ENCODE measurements around the gene BTF3. TPM values are rescaled to one million over a fixed set of nuclear protein-coding genes. Genes with fewer than 3 reads are reported as not detected.

The BTF3 gene
- total RNA-seq, 1 donor from 2014 or later = 458 TPM

GRCh38 chr5:73534011-73534644 lies 35.9 kb downstream of the BTF3 start:
- Histone ChIP-seq H3K9me3 (ENCODE audit: control insufficient read depth in 3 of 3, low read length in 3 of 3) (peaks cover 0 to 2% (median 0%) of the 10 kb centered on the region in 3 donors), H3K27me3 (ENCODE audit: control insufficient read depth in 3 of 3, insufficient read depth in 3 of 3, low read length in 3 of 3) (peaks cover 0 to 7% (median 0%) of the 10 kb centered on the region in 3 donors), H3K27ac (ENCODE audit: low read depth, low read length) (no peak overlapping the region), H3K9ac (ENCODE audit: low read depth in 1 of 3, low read length in 3 of 3) (no peak overlapping the region), H3K4me3 (ENCODE audit: low read length in 3 of 3) (no peak overlapping the region), H3K36me3 (ENCODE audit: control insufficient read depth in 3 of 3, insufficient read depth in 3 of 3, low read length in 3 of 3) (no peaks in the 10 kb centered on the region), H3K4me1 (ENCODE audit: control insufficient read depth in 3 of 3, insufficient read depth in 3 of 3, low read length in 3 of 3) (no peaks in the 10 kb centered on the region)

GRCh38 chr5:73534971-73535370 lies 36.7 kb downstream of the BTF3 start:
- no peaks in the 10 kb centered on the region for H3K36me3 ChIP-seq (ENCODE audit: control insufficient read depth in 3 of 3, insufficient read depth in 3 of 3, low read length in 3 of 3)
- peaks cover 0 to 11% (median 0%) of the 10 kb centered on the region in 3 donors for H3K27me3 ChIP-seq (ENCODE audit: control insufficient read depth in 3 of 3, insufficient read depth in 3 of 3, low read length in 3 of 3)
- H3K4me1 ChIP-seq (ENCODE audit: control insufficient read depth in 3 of 3, insufficient read depth in 3 of 3, low read length in 3 of 3) = no peaks in the 10 kb centered on the region
- no peak overlapping the region for H3K4me3 ChIP-seq (ENCODE audit: low read length in 3 of 3)
- H3K9me3 ChIP-seq (ENCODE audit: control insufficient read depth in 3 of 3, low read length in 3 of 3) = peaks cover 0 to 2% (median 0%) of the 10 kb centered on the region in 3 donors
- no peak overlapping the region for H3K9ac ChIP-seq (ENCODE audit: low read depth in 1 of 3, low read length in 3 of 3)
- H3K27ac ChIP-seq (ENCODE audit: low read depth, low read length) = no peak overlapping the region

- Histone ChIP-seq H3K36me3 (ENCODE audit: control insufficient read depth in 3 of 3, insufficient read depth in 3 of 3, low read length in 3 of 3) (no peaks in the 10 kb centered on the region), H3K27ac (ENCODE audit: low read depth, low read length) (no peak overlapping the region), H3K9ac (ENCODE audit: low read depth in 1 of 3, low read length in 3 of 3) (no peak overlapping the region), H3K4me1 (ENCODE audit: control insufficient read depth in 3 of 3, insufficient read depth in 3 of 3, low read length in 3 of 3) (no peaks in the 10 kb centered on the region), H3K27me3 (ENCODE audit: control insufficient read depth in 3 of 3, insufficient read depth in 3 of 3, low read length in 3 of 3) (peaks cover 0 to 7% (median 4%) of the 10 kb centered on the region in 3 donors), H3K4me3 (ENCODE audit: low read length in 3 of 3) (no peak overlapping the region), H3K9me3 (ENCODE audit: control insufficient read depth in 3 of 3, low read length in 3 of 3) (peaks cover 0 to 2% (median 0%) of the 10 kb centered on the region in 3 donors)
Observed at GRCh38 chr5:73539730-73540129, 41.5 kb downstream of the BTF3 start.

DNA sequence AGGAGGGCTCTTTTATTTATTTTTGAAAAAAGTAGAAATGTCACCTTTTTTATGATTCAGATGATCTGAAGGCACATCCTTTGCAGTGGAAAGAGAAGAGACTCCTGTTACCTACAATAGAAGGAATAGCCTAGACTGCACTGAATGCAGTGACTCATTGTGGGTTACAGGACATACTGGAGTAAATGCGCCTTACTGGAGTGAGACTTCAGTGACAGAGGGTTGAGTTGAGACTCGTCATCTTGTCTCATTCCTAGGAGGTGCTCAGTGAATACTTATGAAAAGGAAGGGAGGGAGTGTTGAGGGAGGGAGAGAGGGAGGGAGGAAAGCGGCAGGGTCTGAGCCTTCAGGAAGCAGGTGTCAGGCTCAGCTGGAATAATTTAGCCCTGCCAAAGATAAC lies 42.0 kb downstream of the BTF3 start:
- H3K9me3 ChIP-seq (ENCODE audit: control insufficient read depth in 3 of 3, low read length in 3 of 3) = peaks cover 0 to under 1% (median 0%) of the 10 kb centered on the region in 3 donors
- H3K27me3 ChIP-seq (ENCODE audit: control insufficient read depth in 3 of 3, insufficient read depth in 3 of 3, low read length in 3 of 3) = peaks cover 0 to 7% (median 4%) of the 10 kb centered on the region in 3 donors
- no peak overlapping the region for H3K4me3 ChIP-seq (ENCODE audit: low read length in 3 of 3)
- H3K27ac ChIP-seq (ENCODE audit: low read depth, low read length) = no peak overlapping the region
- peaks cover 0 to 2% (median 0%) of the 10 kb centered on the region in 3 donors for H3K4me1 ChIP-seq (ENCODE audit: control insufficient read depth in 3 of 3, insufficient read depth in 3 of 3, low read length in 3 of 3)
- no peak overlapping the region for H3K9ac ChIP-seq (ENCODE audit: low read depth in 1 of 3, low read length in 3 of 3)
- no peaks in the 10 kb centered on the region for H3K36me3 ChIP-seq (ENCODE audit: control insufficient read depth in 3 of 3, insufficient read depth in 3 of 3, low read length in 3 of 3)

GRCh38 chr5:73542020-73542419 lies 43.8 kb downstream of the BTF3 start:
- H3K9ac ChIP-seq (ENCODE audit: low read depth in 1 of 3, low read length in 3 of 3) = no peak overlapping the region

GRCh38 chr5:73544429-73545402 lies 46.5 kb downstream of the BTF3 start:
- no peaks in the 10 kb centered on the region for H3K9me3 ChIP-seq (ENCODE audit: control insufficient read depth in 3 of 3, low read length in 3 of 3)
- H3K4me3 ChIP-seq (ENCODE audit: low read length in 3 of 3) = no peak overlapping the region

More at GRCh38 chr5:73542020-73542419, 43.8 kb downstream of the BTF3 start:
- H3K4me3 ChIP-seq (ENCODE audit: low read length in 3 of 3) = no peak overlapping the region
- no peak overlapping the region for H3K27ac ChIP-seq (ENCODE audit: low read depth, low read length)
- H3K9me3 ChIP-seq (ENCODE audit: control insufficient read depth in 3 of 3, low read length in 3 of 3) = no peaks in the 10 kb centered on the region
- H3K4me1 ChIP-seq (ENCODE audit: control insufficient read depth in 3 of 3, insufficient read depth in 3 of 3, low read length in 3 of 3) = peaks cover 0 to 2% (median 0%) of the 10 kb centered on the region in 3 donors
- H3K36me3 ChIP-seq (ENCODE audit: control insufficient read depth in 3 of 3, insufficient read depth in 3 of 3, low read length in 3 of 3) = no peaks in the 10 kb centered on the region
- peaks cover 0 to 7% (median 4%) of the 10 kb centered on the region in 3 donors for H3K27me3 ChIP-seq (ENCODE audit: control insufficient read depth in 3 of 3, insufficient read depth in 3 of 3, low read length in 3 of 3)

DNA sequence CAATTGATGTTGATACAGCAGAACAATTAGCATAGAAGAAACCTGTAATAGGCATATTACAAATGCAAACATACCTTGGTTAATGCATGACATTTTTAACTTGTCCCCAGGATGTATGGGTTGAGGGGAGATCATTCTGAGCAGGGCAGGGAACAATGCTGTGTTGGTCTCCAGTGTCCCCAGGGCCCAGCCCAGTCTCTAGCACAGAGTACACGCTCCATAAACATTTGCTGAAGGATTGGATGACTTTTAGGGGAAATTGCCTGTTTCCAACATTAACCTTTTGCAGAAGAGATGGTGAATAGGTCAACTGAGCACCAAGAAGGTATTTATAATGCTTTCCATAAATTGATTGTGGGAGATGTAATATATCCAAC lies 47.1 kb downstream of the BTF3 start:
- peaks cover 0 to 4% (median 0%) of the 10 kb centered on the region in 3 donors for H3K27me3 ChIP-seq (ENCODE audit: control insufficient read depth in 3 of 3, insufficient read depth in 3 of 3, low read length in 3 of 3)
- no peak overlapping the region for H3K4me3 ChIP-seq (ENCODE audit: low read length in 3 of 3)
- H3K9ac ChIP-seq (ENCODE audit: low read depth in 1 of 3, low read length in 3 of 3) = no peak overlapping the region
- H3K9me3 ChIP-seq (ENCODE audit: control insufficient read depth in 3 of 3, low read length in 3 of 3) = no peaks in the 10 kb centered on the region
- no peaks in the 10 kb centered on the region for H3K36me3 ChIP-seq (ENCODE audit: control insufficient read depth in 3 of 3, insufficient read depth in 3 of 3, low read length in 3 of 3)
- no peak overlapping the region for H3K27ac ChIP-seq (ENCODE audit: low read depth, low read length)
- peaks cover 0 to 2% (median 0%) of the 10 kb centered on the region in 3 donors for H3K4me1 ChIP-seq (ENCODE audit: control insufficient read depth in 3 of 3, insufficient read depth in 3 of 3, low read length in 3 of 3)

More at GRCh38 chr5:73544429-73545402, 46.5 kb downstream of the BTF3 start:
- Histone ChIP-seq H3K36me3 (ENCODE audit: control insufficient read depth in 3 of 3, insufficient read depth in 3 of 3, low read length in 3 of 3) (no peaks in the 10 kb centered on the region), H3K27ac (ENCODE audit: low read depth, low read length) (no peak overlapping the region), H3K27me3 (ENCODE audit: control insufficient read depth in 3 of 3, insufficient read depth in 3 of 3, low read length in 3 of 3) (peaks cover 0 to 7% (median 3%) of the 10 kb centered on the region in 3 donors), H3K9ac (ENCODE audit: low read depth in 1 of 3, low read length in 3 of 3) (no peak overlapping the region), H3K4me1 (ENCODE audit: control insufficient read depth in 3 of 3, insufficient read depth in 3 of 3, low read length in 3 of 3) (peaks cover 0 to 2% (median 0%) of the 10 kb centered on the region in 3 donors)

GRCh38 chr5:73550016-73550415 lies 51.8 kb downstream of the BTF3 start:
- no peak overlapping the region for H3K27ac ChIP-seq (ENCODE audit: low read depth, low read length)
- no peak overlapping the region for H3K4me3 ChIP-seq (ENCODE audit: low read length in 3 of 3)
- no peak overlapping the region for H3K9ac ChIP-seq (ENCODE audit: low read depth in 1 of 3, low read length in 3 of 3)
- no peaks in the 10 kb centered on the region for H3K27me3 ChIP-seq (ENCODE audit: control insufficient read depth in 3 of 3, insufficient read depth in 3 of 3, low read length in 3 of 3)
- H3K9me3 ChIP-seq (ENCODE audit: control insufficient read depth in 3 of 3, low read length in 3 of 3) = no peaks in the 10 kb centered on the region
- H3K36me3 ChIP-seq (ENCODE audit: control insufficient read depth in 3 of 3, insufficient read depth in 3 of 3, low read length in 3 of 3) = peaks cover 14 to 27% (median 23%) of the 10 kb centered on the region in 3 donors
- no peaks in the 10 kb centered on the region for H3K4me1 ChIP-seq (ENCODE audit: control insufficient read depth in 3 of 3, insufficient read depth in 3 of 3, low read length in 3 of 3)

GRCh38 chr5:73552642-73553041 lies 54.4 kb downstream of the BTF3 start:
- Histone ChIP-seq H3K27me3 (ENCODE audit: control insufficient read depth in 3 of 3, insufficient read depth in 3 of 3, low read length in 3 of 3) (no peaks in the 10 kb centered on the region), H3K27ac (ENCODE audit: low read depth, low read length) (no peak overlapping the region), H3K36me3 (ENCODE audit: control insufficient read depth in 3 of 3, insufficient read depth in 3 of 3, low read length in 3 of 3) (peaks cover 17 to 40% (median 38%) of the 10 kb centered on the region in 3 donors), H3K4me3 (ENCODE audit: low read length in 3 of 3) (no peak overlapping the region), H3K4me1 (ENCODE audit: control insufficient read depth in 3 of 3, insufficient read depth in 3 of 3, low read length in 3 of 3) (no peaks in the 10 kb centered on the region), H3K9me3 (ENCODE audit: control insufficient read depth in 3 of 3, low read length in 3 of 3) (no peaks in the 10 kb centered on the region), H3K9ac (ENCODE audit: low read depth in 1 of 3, low read length in 3 of 3) (no peak overlapping the region)

Data from skeletal muscle tissue (tissue), 4 donors.